Activated CD4-positive, alpha-beta T cell treated with anti-CD3 and anti-CD28 coated beads for 1 hour (primary cell): Measurements from ENCODE around the gene CA10.

Experiments
- DNase-seq: peaks from one replicate; pipeline ENCODE4 v3.0.0-alpha.2; 2020

The CA10 gene

DNA sequence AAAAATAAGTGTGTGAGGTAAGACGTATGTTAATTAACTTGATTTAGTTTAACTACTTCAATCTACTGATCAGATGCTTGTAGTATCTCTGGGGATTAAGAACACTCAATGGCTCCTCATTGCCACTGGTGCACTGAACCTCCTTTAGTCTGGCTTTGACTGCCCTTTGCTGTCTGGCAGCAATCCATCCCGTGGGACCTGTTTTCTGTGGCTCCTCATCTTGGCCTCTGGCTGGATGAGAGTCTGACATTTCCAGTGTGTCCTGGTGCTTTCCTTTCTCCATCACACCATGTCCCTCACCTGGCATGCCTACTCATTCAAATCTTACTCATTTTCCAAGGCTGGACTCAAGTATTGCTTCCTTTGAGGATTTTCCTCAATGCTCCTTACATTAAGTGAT lies 212.2 kb downstream of the CA10 start:
- DNase-seq = no peak

DNA sequence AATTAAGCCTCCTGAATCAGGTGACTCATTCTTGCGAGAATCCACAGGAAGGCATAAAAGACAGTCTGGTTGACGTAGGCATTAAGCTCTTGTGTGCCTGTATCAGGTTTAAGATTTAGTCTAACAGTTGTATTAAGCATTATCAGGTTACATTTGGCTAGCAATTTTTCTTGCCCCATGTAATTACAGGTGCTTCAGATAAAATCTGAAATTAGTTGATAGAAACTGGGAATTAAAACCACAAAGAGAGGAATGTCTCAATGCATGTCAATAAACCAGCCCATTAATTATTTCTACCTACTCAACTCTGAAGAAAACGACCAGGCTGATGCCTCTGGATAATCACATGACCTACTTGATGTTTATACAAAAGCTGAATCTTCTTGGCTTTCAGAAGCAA lies 217.2 kb downstream of the CA10 start:
- no peak for DNase-seq

GRCh38 chr17:51937264-51937663 lies 221.2 kb downstream of the CA10 start:
- DNase-seq = no peak

DNA sequence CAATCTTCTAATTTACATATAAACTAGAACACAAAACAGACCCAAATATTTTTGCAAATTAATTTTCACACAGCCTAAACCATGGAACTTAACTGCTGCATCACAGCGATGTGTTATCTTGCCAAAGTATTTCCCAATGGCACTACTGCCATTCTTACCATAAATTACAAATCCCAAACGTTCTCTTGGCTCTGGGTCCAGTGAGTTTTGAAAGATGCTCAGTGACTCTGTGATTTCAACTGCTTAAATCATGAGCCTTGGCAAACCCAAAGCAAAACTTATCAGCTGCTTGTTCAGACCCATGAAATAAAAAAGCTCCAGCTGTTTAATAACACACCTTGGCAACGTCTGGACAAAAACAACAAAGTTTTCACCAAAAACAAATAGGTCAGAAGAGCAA lies 223.0 kb downstream of the CA10 start:
- no peak for DNase-seq

GRCh38 chr17:51933647-51934046 lies 224.9 kb downstream of the CA10 start:
- no peak for DNase-seq

GRCh38 chr17:51926448-51926847 lies 232.1 kb downstream of the CA10 start:
- DNase-seq = no peak

DNA sequence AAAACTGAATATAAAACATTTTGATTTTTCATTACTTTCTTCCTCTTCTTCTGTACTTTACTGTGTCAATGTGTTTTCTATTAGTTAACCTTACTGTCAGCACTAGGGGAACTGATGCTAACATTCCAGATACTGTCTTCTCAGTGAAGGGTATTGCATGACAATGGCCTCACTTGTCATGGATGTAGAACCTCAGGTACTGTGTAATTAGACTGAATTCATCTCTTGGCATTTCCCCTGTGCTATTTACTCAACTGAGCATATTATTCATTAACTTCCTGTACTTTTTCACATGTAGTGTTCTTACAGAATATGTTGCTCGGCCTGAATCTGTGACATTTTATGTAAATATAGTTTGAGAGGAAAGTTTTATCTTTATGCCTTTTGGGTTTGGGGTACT lies 237.0 kb downstream of the CA10 start:
- DNase-seq = no peak

DNA sequence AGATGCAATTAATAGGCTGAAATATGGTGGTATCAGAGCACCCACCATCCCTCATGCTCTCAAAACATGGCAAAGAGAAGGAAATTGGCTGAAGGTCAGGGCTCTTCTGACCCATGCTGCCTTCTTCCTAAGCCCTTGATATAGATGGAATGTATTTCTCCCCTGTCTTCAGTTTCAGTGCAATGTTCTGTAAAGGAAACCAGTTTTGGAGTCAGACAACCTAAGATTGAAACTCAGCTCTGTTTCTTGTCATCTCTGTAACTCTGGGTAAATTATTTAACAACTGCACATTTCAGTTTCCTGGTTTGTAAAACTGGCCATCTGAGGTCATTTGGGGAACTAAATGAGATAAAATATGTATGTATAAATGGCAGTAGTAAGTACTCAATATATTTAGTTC lies 243.9 kb downstream of the CA10 start:
- no peak for DNase-seq

GRCh38 chr17:51913491-51914205 lies 244.9 kb downstream of the CA10 start:
- DNase-seq = no peak

DNA sequence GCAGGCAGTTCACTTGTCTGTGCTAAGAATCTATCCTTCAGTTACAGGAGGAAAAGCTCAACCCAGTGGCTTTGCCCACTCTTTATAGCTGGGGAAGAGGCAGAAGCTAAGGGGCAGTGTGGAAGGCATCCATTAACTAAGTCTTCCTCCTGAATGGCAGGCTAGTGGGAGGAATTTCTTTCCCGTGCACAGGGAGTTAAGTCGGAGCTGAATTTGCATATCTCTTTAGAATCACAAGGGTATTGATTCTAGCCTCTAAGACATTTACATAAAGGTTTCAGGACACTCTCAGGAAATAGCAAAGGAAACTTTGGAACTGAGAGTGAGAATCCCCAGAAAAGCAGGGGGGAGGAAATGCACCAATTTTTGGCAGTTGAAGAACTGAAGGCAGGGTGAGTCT lies 245.6 kb downstream of the CA10 start:
- DNase-seq = no peak

DNA sequence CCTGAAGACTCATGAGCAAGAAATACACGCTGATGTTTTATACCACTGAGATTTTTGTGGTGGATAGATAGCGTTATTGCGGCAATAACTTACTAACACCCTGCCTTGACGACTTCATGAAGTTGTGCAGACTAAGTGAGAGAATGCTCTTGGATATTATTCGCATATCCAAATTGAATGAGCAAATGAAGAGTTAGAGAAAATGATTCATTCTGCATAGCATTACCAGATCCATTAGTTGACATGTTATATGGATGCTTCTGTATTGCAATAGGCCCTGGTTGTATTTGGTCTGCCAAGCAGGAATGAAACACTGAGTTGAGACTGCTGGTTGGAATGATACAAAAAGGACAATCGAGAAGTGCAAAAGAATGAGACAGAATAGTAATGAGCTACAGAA lies 247.3 kb downstream of the CA10 start:
- no peak for DNase-seq

DNA sequence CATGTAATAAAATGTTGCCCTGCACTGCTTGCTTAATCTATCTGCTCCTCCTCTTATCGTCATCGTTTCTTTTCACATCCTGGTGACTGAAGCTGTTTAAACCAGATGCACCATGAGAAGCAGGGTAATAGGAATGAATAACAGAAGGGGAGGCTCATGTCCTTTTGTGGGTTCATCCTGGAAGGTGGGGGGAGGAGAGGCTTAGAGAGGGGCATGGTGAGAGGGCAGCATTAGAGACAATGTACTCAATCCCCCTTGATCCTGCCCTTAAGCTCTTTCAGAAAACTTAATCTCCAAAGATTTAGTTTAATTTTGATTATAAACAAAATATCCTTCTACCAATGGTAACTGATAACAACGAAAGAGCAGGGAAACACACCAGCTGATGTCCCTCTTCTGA lies 248.5 kb downstream of the CA10 start:
- no peak for DNase-seq

- no peak for DNase-seq
These were observed 249.5 kb downstream of the CA10 start for GRCh38 chr17:51908841-51909537.

- DNase-seq = no peak
These were observed 251.5 kb downstream of the CA10 start for GRCh38 chr17:51907041-51907440.

DNA sequence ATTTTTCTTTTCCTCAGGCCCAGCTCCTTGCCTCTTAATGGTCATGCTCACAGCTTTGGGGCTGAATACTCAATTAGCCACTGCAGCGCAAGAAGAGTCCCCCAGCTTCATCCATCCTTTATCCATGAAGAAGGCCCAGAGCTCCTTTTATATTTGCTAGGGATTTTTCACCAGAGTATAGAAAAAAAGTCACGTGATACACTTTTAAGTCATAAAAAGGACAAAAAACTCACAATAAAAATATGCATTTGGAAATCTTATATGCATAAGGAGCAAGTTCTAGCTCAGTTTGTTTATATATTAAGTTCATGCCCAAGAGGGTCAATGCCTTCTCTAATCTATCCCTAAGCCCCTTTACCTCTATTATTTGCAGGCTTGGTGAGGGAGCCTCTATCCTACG lies 254.1 kb downstream of the CA10 start:
- DNase-seq = no peak

DNA sequence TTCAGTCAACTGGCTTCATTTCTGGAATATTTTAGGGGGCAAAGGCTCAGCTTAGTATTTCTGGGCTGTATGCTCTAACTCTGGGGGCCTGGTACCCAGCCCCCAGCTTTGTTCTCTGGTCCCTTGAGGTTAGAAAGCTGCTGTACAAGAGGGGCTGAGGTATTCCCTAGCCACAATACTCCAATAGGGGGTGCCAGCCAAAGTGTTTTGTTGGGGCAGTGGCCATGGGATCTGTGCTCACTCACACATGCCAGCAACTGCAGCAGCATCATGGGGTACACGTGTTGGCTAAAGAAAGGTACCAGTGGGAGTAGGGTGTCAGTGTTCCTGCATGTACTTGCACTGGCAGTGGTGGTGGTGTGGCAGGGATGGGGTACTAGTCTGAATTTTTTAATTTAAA lies 257.3 kb downstream of the CA10 start:
- DNase-seq = no peak

GRCh38 chr17:51891936-51892335 lies 266.6 kb downstream of the CA10 start:
- DNase-seq = no peak

DNA sequence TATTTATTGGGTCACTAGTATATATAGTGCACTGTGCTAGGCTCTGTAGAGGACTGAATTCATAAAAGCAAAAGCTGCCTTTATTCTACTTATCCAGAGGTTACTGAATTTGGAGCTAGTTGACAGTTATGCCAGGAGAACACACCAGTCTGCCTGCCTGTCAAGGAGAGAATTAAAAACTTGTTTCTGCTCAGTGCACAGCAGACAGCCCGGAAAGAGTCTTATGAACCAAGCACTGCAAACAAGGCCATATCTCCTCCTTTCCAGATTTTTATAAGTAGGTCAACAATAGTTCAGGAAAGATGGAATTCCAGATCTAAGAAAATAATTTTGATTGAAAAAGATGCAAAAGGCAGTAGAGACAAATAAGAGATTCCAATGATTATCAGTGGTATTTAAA lies 267.8 kb downstream of the CA10 start:
- no peak for DNase-seq

- DNase-seq = no peak
These were observed 269.7 kb downstream of the CA10 start for GRCh38 chr17:51888816-51889215.

DNA sequence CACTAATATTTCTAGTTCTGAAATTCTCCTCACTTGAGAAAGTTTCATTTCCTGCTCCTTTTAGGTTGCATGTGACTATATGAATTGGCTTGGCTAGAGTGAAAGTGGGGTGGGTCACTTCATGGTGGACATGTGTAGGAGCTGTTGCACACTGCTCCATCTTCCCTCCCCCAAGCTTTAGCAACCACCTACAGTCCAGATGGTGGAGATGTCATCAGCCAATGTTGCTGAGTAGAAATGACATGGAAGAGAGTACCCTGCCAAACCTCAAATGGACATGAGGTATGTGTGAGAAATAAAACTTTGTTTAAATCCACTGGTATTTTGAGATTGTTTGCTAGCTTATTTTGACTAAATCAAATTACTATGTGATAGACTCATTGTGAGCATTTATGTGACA lies 281.5 kb downstream of the CA10 start:
- DNase-seq = no peak

- DNase-seq = no peak
These were observed 285.2 kb downstream of the CA10 start for GRCh38 chr17:51873302-51873701.

- DNase-seq = no peak
These were observed 289.1 kb downstream of the CA10 start for GRCh38 chr17:51869387-51869786.

DNA sequence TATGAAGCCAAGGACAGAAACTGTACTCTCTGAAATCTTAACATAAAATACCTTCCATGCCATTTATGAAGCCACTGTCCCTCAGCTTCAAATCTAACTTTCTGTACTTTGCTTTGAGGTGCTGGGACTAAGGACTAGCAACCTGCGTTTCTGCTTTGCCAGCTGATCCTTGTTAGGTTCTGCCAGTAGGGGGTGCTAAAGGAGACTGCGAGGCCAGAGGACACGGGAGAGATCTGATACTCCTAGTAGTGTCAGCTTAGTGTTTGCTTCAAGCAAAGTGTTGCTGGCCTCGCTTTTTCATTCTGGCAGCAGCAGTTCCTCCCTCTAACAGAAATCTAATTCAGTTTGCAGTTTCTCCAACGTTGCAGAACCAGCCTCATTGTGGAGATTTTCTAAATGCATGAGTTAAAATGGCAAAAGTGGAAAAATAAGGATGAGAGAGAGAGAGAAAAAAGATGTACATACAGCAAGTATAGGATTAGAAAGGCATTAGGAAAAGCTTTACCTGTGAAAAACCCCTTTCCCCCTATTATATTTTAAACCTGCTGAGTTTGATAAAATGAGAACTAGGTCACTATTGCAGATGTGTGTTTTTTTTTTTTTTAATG lies 297.5 kb downstream of the CA10 start:
- DNase-seq = no peak

- DNase-seq = no peak
These were observed 301.4 kb downstream of the CA10 start for GRCh38 chr17:51857052-51857597.
